ENCODE results near the gene FARSB. TPM values are rescaled to one million over a fixed set of nuclear protein-coding genes. Genes with fewer than 3 reads are reported as not detected.

FARSB gene
- total RNA-seq, 1 experiment from 2014 or later: 72.1 TPM

- H3K27ac ChIP-seq (ENCODE audit: low read depth, low read length, poor library complexity, severe bottlenecking): no peak overlapping the region
- DNase-seq (ENCODE audit: low spot score): peak; percentile 10
- no peak overlapping the region for H3K4me3 ChIP-seq (ENCODE audit: low read depth, low read length, poor library complexity, severe bottlenecking)
- peaks cover 34% of the 10 kb centered on the region for H3K36me3 ChIP-seq (ENCODE audit: insufficient read depth, low read length, poor library complexity, severe bottlenecking)
- H3K27me3 ChIP-seq (replicated peaks; ENCODE audit: insufficient read depth, low read depth, low read length, poor library complexity): no peaks in the 10 kb centered on the region
- intact Hi-C loops (cut with micrococcal nuclease; ENCODE audit: unreplicated experiment): no loop called here
- no peaks in the 10 kb centered on the region for H3K9me3 ChIP-seq (ENCODE audit: low read depth, low read length, poor library complexity, severe bottlenecking)
- CTCF ChIA-PET: no interaction called here
- TF ChIP-seq EZH2 (IDR thresholded peaks at IDR 0.05; ENCODE audit: borderline replicate concordance, low read depth, low read length, poor library complexity, severe bottlenecking) (no peak), CTCF (conservative IDR thresholded peaks at IDR 0.05; ENCODE audit: low read depth, low read length) (no peak)
- peaks cover 7% of the 10 kb centered on the region for H3K4me1 ChIP-seq (ENCODE audit: insufficient read depth, low read length, poor library complexity, severe bottlenecking)
- POLR2A ChIA-PET (ENCODE audit: low non-redundant PET): no interaction called here
- no TSS peak for BruUV-seq (replicated peaks)
Measured at GRCh38 chr2:222609381-222609780, 46.5 kb downstream of the FARSB start.

GRCh38 chr2:222608081-222608480 lies 47.8 kb downstream of the FARSB start:
- Histone ChIP-seq H3K36me3 (ENCODE audit: insufficient read depth, low read length, poor library complexity, severe bottlenecking) (peaks cover 29% of the 10 kb centered on the region), H3K4me3 (ENCODE audit: low read depth, low read length, poor library complexity, severe bottlenecking) (no peak overlapping the region), H3K27me3 (replicated peaks; ENCODE audit: insufficient read depth, low read depth, low read length, poor library complexity) (no peaks in the 10 kb centered on the region), H3K9me3 (ENCODE audit: low read depth, low read length, poor library complexity, severe bottlenecking) (no peaks in the 10 kb centered on the region), H3K4me1 (ENCODE audit: insufficient read depth, low read length, poor library complexity, severe bottlenecking) (peaks cover 7% of the 10 kb centered on the region), H3K27ac (ENCODE audit: low read depth, low read length, poor library complexity, severe bottlenecking) (no peak overlapping the region)
- CTCF ChIA-PET: no interaction called here
- POLR2A ChIA-PET (ENCODE audit: low non-redundant PET): no interaction called here
- TF ChIP-seq CTCF (conservative IDR thresholded peaks at IDR 0.05; ENCODE audit: low read depth, low read length): no peak
- no peak for TF ChIP-seq EZH2 (IDR thresholded peaks at IDR 0.05; ENCODE audit: borderline replicate concordance, low read depth, low read length, poor library complexity, severe bottlenecking)
- DNase-seq (ENCODE audit: low spot score): no peak
- intact Hi-C loops (cut with micrococcal nuclease; ENCODE audit: unreplicated experiment): no loop called here
- no TSS peak for BruUV-seq (replicated peaks)

- Histone ChIP-seq H3K9me3 (ENCODE audit: low read depth, low read length, poor library complexity, severe bottlenecking) (no peaks in the 10 kb centered on the region), H3K27ac (ENCODE audit: low read depth, low read length, poor library complexity, severe bottlenecking) (no peak overlapping the region), H3K27me3 (replicated peaks; ENCODE audit: insufficient read depth, low read depth, low read length, poor library complexity) (no peaks in the 10 kb centered on the region), H3K4me3 (ENCODE audit: low read depth, low read length, poor library complexity, severe bottlenecking) (no peak overlapping the region), H3K36me3 (ENCODE audit: insufficient read depth, low read length, poor library complexity, severe bottlenecking) (peaks cover 20% of the 10 kb centered on the region), H3K4me1 (ENCODE audit: insufficient read depth, low read length, poor library complexity, severe bottlenecking) (peaks cover 7% of the 10 kb centered on the region)
- intact Hi-C loops (cut with micrococcal nuclease; ENCODE audit: unreplicated experiment): no loop called here
- ChIA-PET CTCF (no interaction called here), POLR2A (ENCODE audit: low non-redundant PET) (no interaction called here)
- no TSS peak for BruUV-seq (replicated peaks)
- TF ChIP-seq EZH2 (IDR thresholded peaks at IDR 0.05; ENCODE audit: borderline replicate concordance, low read depth, low read length, poor library complexity, severe bottlenecking): no peak
- no peak for TF ChIP-seq CTCF (conservative IDR thresholded peaks at IDR 0.05; ENCODE audit: low read depth, low read length)
- no peak for DNase-seq (ENCODE audit: low spot score)
Measured at GRCh38 chr2:222606306-222606705, 49.6 kb downstream of the FARSB start.
